Body of pancreas (tissue), 4 donors: ENCODE results near the gene NDFIP1.

ENCODE experiments used
- POLR2A ChIP-seq, 3 donors: fragments of 450-650 bp; IDR thresholded peaks; one replicate each; pipeline ENCODE4 v1.6.1; 2016; ENCODE audit warnings: antibody characterized with exemption in 3 of 3, mild to moderate bottlenecking in 2 of 3
- TF ChIP-seq, protein P1 (sequence below), 7 experiments: fragments of 450-650 bp in 4 of 7; fragments of 200-600 bp in 3 of 7; sonication (generic) in 3 of 7; IDR thresholded peaks; one replicate each; pipeline ENCODE4 v1.5.1; 2016 to 2019; ENCODE audit warnings: antibody characterized with exemption in 7 of 7

DNA sequence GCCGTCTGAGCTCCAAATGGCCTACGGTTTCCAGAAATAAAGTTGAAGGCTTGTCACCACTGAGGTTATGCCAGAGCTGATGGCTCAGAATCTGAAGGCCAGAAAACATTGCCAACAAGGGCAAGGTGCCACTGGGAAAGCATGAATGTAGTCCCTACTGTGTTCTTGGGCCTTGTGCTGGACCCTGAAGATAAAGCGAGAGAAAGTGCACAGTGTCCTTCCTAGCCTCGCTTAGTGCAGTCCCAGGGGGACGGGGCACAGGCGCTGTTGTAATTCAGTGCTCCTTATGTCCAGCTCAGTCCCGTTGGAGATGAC is 84.5 kb downstream of the NDFIP1 start:
- TF ChIP-seq, protein P1, sequence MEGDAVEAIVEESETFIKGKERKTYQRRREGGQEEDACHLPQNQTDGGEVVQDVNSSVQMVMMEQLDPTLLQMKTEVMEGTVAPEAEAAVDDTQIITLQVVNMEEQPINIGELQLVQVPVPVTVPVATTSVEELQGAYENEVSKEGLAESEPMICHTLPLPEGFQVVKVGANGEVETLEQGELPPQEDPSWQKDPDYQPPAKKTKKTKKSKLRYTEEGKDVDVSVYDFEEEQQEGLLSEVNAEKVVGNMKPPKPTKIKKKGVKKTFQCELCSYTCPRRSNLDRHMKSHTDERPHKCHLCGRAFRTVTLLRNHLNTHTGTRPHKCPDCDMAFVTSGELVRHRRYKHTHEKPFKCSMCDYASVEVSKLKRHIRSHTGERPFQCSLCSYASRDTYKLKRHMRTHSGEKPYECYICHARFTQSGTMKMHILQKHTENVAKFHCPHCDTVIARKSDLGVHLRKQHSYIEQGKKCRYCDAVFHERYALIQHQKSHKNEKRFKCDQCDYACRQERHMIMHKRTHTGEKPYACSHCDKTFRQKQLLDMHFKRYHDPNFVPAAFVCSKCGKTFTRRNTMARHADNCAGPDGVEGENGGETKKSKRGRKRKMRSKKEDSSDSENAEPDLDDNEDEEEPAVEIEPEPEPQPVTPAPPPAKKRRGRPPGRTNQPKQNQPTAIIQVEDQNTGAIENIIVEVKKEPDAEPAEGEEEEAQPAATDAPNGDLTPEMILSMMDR (IDR thresholded peaks at IDR 0.05): no peak
- TF ChIP-seq POLR2A (IDR thresholded peaks at IDR 0.05): no peak
